AG09319 (cell line): Measurements from ENCODE around the gene NELL2.
"Not testable (repeated sequence)": the region's sequence is repeated elsewhere in the genome, so short reads cannot be mapped to it uniquely, and the experiment has no call there.

Experiments used
- DNase-seq: peaks from one replicate; pipeline ENCODE4 v3.0.0-alpha.2; 2010; ENCODE audit warnings: low read depth; ENCODE audit errors: extremely low read depth
- CTCF ChIP-seq: IDR thresholded peaks from 2 replicates; pipeline ENCODE4 v1.5.1; 2011; ENCODE audit warnings: low read depth, mild to moderate bottlenecking, inconsistent platforms, low read length, moderate library complexity

The NELL2 gene

GRCh38 chr12:44749566-44749965 is 126.5 kb downstream of the NELL2 start:
- no peak for DNase-seq

GRCh38 chr12:44748950-44749468 is 127.1 kb downstream of the NELL2 start:
- TF ChIP-seq CTCF, result no peak
- DNase-seq, result no peak

More at GRCh38 chr12:44749566-44749965, 126.5 kb downstream of the NELL2 start:
- TF ChIP-seq CTCF, result no peak

- not testable (repeated sequence) for DNase-seq
Measured at GRCh38 chr12:44741292-44741980, 134.7 kb downstream of the NELL2 start.

DNA sequence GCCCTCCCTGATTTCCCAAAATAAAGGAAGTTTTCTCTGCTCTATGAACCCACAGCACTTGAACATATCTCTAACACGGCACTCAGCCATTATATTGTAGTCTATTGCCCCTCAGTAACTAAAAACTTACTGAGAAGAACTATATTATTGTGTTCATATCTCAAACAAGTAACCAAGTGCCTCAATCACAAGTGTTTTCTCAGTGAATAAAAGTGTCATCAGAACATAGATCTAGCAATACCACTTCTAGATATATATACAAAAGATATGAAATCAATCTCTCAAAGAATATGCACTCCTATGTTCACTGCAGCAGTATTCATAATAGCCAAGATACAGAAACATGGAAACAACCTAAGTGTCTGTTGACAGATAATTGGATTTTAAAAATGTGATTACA is 138.1 kb downstream of the NELL2 start:
- TF ChIP-seq CTCF, result no peak
- DNase-seq, result no peak

DNA sequence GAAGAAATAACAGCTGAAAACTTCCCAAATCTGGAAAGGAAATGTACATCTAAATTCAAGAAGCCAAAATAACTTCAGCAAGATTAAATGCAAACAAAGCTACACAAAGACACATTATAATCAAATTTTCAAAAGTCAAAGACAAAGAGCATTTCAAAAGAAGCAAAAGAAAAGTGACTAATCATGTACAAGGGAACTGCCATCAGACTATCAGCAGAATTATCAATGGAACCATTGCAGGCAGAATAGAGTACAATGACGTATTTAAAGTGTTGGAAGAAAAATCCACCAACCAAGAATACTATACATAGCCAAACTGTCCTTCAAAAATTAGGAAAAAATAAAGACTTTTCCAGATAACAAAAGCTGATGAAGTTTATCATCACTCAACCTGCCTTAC is 147.5 kb downstream of the NELL2 start:
- DNase-seq, result no peak
- no peak for TF ChIP-seq CTCF

DNA sequence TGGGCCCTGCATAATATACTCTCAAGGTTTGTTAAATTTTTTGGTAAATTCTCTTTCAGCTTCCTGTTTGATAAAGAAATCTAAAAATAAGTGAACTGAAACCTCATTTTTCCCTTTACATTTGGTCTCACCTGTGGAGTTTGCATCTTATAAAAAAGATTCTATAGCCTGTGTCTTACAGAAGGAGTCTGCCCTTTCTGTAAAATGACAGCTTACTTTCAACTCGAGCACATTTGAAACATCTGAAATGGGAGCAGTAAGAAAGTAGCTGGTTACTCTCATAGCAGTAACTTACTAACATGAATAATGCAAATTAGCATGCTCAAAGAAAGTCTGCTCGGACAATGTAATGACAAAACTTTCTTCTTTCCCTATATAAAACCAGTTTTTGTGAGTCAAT is 155.8 kb downstream of the NELL2 start:
- TF ChIP-seq CTCF, result no peak
- no peak for DNase-seq

DNA sequence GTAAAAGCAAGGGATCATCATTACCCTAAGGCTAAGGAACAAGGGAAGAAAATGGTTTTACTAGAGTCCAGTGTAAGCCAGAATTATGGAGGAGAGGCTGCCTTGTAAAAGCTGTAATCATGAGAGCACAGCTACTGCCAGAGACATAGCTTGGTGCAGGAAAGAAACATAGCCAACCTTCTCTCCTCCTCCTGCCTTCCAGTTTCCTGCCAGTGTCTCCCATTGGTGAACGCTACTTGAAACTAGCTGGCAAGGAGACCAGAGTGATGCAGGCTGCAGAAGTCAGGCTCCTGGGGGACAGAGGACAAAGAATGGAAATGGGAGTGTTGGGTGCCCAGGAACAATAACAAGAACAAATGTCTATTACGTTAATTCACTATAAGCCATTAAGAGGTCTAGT is 158.5 kb downstream of the NELL2 start:
- no peak for TF ChIP-seq CTCF
- DNase-seq, result no peak

GRCh38 chr12:44716711-44717110 is 159.4 kb downstream of the NELL2 start:
- TF ChIP-seq CTCF, result no peak
- no peak for DNase-seq
